Liver (tissue), 9 donors: ENCODE measurements around the gene P2RX7. TPM values are rescaled to one million over a fixed set of nuclear protein-coding genes. Genes with fewer than 3 reads are reported as not detected.
A peak's percentile ranks its signal among the peaks of the same experiment; 100 is the strongest.

Source experiments
- DNase-seq: peaks from one replicate; pipeline ENCODE4 v3.0.0-alpha.2; 2017; ENCODE audit warnings: low spot score
- H3K27ac ChIP-seq, 2 donors: one replicate each; pipeline ENCODE4 v1.7.0; 2013; ENCODE audit warnings: inconsistent platforms in 2 of 2, low read length in 2 of 2, control low read depth in 1 of 2, low read depth in 1 of 2, mild to moderate bottlenecking in 1 of 2
- H3K27me3 ChIP-seq, 4 donors: one replicate each; pipeline versions ENCODE4 v1.6.1 to v1.7.0; 2013; ENCODE audit warnings: low read length in 3 of 4, inconsistent platforms in 1 of 4, mild to moderate bottlenecking in 1 of 4, moderate library complexity in 1 of 4; ENCODE audit not compliant: control insufficient read depth in 4 of 4, insufficient read depth in 4 of 4
- H3K36me3 ChIP-seq, 4 donors: one replicate each; pipeline versions ENCODE4 v1.6.1 to v1.7.0; 2013; ENCODE audit warnings: low read length in 3 of 4, mild to moderate bottlenecking in 3 of 4, low read depth in 1 of 4, moderate library complexity in 1 of 4; ENCODE audit not compliant: control insufficient read depth in 4 of 4, insufficient read depth in 3 of 4
- H3K4me1 ChIP-seq, 4 donors: one replicate each; pipeline versions ENCODE4 v1.6.1 to v1.7.0; 2013; ENCODE audit warnings: low read length in 3 of 4, mild to moderate bottlenecking in 3 of 4, moderate library complexity in 1 of 4; ENCODE audit not compliant: control insufficient read depth in 4 of 4, insufficient read depth in 4 of 4
- H3K4me3 ChIP-seq, 3 donors: one replicate each; pipeline versions ENCODE4 v1.6.1 to v1.7.0; 2013; ENCODE audit warnings: low read length in 3 of 3, control low read depth in 1 of 3, low read depth in 1 of 3, mild to moderate bottlenecking in 1 of 3
- H3K9ac ChIP-seq, 2 donors: one replicate each; pipeline ENCODE4 v1.7.0; 2013; ENCODE audit warnings: low read length in 2 of 2, mild to moderate bottlenecking in 2 of 2, moderate library complexity in 2 of 2, control low read depth in 1 of 2, low read depth in 1 of 2
- H3K9me3 ChIP-seq, 4 donors: one replicate each; pipeline versions ENCODE4 v1.6.1 to v1.7.0; 2013; ENCODE audit warnings: low read length in 3 of 4; ENCODE audit not compliant: control insufficient read depth in 4 of 4
- EGR1 ChIP-seq, 2 donors: IDR thresholded peaks; 2 replicates each; pipeline ENCODE4 v1.6.1; 2016 to 2018; ENCODE audit warnings: antibody characterized with exemption in 2 of 2, low read depth in 2 of 2
- FOXA1 ChIP-seq: IDR thresholded peaks from 2 replicates; pipeline ENCODE4 v1.6.1; 2016; ENCODE audit warnings: antibody characterized with exemption
- FOXA2 ChIP-seq: IDR thresholded peaks from 2 replicates; pipeline ENCODE4 v1.6.1; 2016; ENCODE audit warnings: antibody characterized with exemption
- HNF4A ChIP-seq, 2 donors: conservative IDR thresholded peaks; 2 replicates each; pipeline ENCODE4 v1.6.1; 2016; ENCODE audit warnings: antibody characterized with exemption in 2 of 2, mild to moderate bottlenecking in 2 of 2
- HNF4G ChIP-seq: IDR thresholded peaks from 2 replicates; pipeline ENCODE4 v1.6.1; 2016; ENCODE audit warnings: antibody characterized with exemption
- JUND ChIP-seq, 2 donors: IDR thresholded peaks; 2 replicates each; pipeline ENCODE4 v1.6.1; 2016; ENCODE audit warnings: antibody characterized with exemption in 2 of 2
- RAD21 ChIP-seq, 2 donors: IDR thresholded peaks; 2 replicates each; pipeline ENCODE4 v1.6.1; 2016; ENCODE audit warnings: antibody characterized with exemption in 2 of 2, mild to moderate bottlenecking in 2 of 2
- SP1 ChIP-seq: IDR thresholded peaks from 2 replicates; pipeline ENCODE4 v1.6.1; 2018; ENCODE audit warnings: antibody characterized with exemption, mild to moderate bottlenecking
- TAF1 ChIP-seq: conservative IDR thresholded peaks from 2 replicates; pipeline ENCODE4 v1.6.1; 2016; ENCODE audit warnings: antibody characterized with exemption, mild to moderate bottlenecking
- YY1 ChIP-seq: IDR thresholded peaks from 2 replicates; pipeline ENCODE4 v1.6.1; 2016; ENCODE audit warnings: antibody characterized with exemption, mild to moderate bottlenecking
- WGBS: extraction: QIAGEN DNeasy Blood & Tissue Kit; methylation state at CpG from one replicate; pipeline ENCODE4 v1.1.7; 2013; 5-methylcytosine and 5-hydroxymethylcytosine counted together
- polyA plus RNA-seq, 2 donors: library from polyadenylated mRNA; stranded (reverse) in 1 of 2; unstranded in 1 of 2; fragments of 200-250 nt in 1 of 2; fragments of >200 nt in 1 of 2; fragmentation: Nextera tagmentation in 1 of 2; extraction: Ambion mirVana in 1 of 2; gene quantifications; one replicate each; pipeline versions ENCODE4 v1.2.1 to v1.2.3, GENCODE V29; 2013 to 2015
- total RNA-seq, 2 donors: library from RNA; depleted of rRNA; stranded (reverse); fragments of >200 nt; gene quantifications; one replicate each; pipeline ENCODE4 v1.2.3, GENCODE V29; 2014
- TF ChIP-seq, protein P1 (sequence below): IDR thresholded peaks from 2 replicates; pipeline ENCODE4 v1.6.1; 2016; ENCODE audit warnings: antibody characterized with exemption
- TF ChIP-seq, protein P2 (sequence below): IDR thresholded peaks from 2 replicates; pipeline ENCODE4 v1.6.1; 2016; ENCODE audit warnings: antibody characterized with exemption, mild to moderate bottlenecking
- TF ChIP-seq, protein P3 (sequence below): fragments of 150-350 bp; IDR thresholded peaks from 2 replicates; pipeline ENCODE4 v1.5.1; 2017; ENCODE audit warnings: improper control_type of control experiment, low read depth, low read length; ENCODE audit not compliant: missing input control
- TF ChIP-seq, protein P4 (sequence below): IDR thresholded peaks from 2 replicates; pipeline ENCODE4 v1.6.1; 2016; ENCODE audit warnings: antibody characterized with exemption
- TF ChIP-seq, protein P5 (sequence below): IDR thresholded peaks from 2 replicates; pipeline ENCODE4 v1.6.1; 2016; ENCODE audit warnings: antibody characterized with exemption
- donor health status: healthy.
- donor health status: healthy.
- donor health status: healthy.
- donor health status: healthy.
- donor health status: healthy.

The P2RX7 gene
- total and polyA plus RNA-seq, 4 donors = 1.2 to 3.2 (median 2.2) TPM

DNA sequence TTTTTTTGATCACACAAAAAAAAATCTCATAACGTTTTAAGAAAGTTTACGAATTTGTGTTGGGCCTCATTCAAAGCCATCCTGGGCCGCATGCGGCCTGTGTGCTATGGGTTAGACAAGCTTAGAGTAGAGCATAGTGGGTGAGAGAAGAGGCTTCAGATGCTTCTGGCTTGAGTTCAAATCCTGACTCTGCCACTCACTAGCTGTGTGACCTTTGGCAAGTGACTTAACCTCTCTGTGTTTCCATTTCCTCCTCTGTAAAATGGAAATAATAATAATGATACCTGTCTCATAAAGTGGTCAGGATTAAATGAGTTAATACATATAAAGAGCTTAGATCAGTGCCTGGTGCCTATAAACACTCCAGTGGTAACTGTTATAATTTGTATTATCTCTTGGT is 83.4 kb downstream of the P2RX7 start:
- Histone ChIP-seq H3K27ac (peak overlapping the region; percentile 87 to 98), H3K4me1 (peaks cover 5 to 26% (median 18%) of the 10 kb centered on the region in 4 donors), H3K36me3 (peaks cover 0 to 4% (median under 1%) of the 10 kb centered on the region in 4 donors), H3K9ac (peak overlapping the region in 1 of 2 donors; percentile 21), H3K4me3 (no peak overlapping the region), H3K9me3 (no peaks in the 10 kb centered on the region), H3K27me3 (no peaks in the 10 kb centered on the region)
- TF ChIP-seq, protein P1, sequence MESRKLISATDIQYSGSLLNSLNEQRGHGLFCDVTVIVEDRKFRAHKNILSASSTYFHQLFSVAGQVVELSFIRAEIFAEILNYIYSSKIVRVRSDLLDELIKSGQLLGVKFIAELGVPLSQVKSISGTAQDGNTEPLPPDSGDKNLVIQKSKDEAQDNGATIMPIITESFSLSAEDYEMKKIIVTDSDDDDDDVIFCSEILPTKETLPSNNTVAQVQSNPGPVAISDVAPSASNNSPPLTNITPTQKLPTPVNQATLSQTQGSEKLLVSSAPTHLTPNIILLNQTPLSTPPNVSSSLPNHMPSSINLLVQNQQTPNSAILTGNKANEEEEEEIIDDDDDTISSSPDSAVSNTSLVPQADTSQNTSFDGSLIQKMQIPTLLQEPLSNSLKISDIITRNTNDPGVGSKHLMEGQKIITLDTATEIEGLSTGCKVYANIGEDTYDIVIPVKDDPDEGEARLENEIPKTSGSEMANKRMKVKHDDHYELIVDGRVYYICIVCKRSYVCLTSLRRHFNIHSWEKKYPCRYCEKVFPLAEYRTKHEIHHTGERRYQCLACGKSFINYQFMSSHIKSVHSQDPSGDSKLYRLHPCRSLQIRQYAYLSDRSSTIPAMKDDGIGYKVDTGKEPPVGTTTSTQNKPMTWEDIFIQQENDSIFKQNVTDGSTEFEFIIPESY = no peak
- TF ChIP-seq, protein P2, sequence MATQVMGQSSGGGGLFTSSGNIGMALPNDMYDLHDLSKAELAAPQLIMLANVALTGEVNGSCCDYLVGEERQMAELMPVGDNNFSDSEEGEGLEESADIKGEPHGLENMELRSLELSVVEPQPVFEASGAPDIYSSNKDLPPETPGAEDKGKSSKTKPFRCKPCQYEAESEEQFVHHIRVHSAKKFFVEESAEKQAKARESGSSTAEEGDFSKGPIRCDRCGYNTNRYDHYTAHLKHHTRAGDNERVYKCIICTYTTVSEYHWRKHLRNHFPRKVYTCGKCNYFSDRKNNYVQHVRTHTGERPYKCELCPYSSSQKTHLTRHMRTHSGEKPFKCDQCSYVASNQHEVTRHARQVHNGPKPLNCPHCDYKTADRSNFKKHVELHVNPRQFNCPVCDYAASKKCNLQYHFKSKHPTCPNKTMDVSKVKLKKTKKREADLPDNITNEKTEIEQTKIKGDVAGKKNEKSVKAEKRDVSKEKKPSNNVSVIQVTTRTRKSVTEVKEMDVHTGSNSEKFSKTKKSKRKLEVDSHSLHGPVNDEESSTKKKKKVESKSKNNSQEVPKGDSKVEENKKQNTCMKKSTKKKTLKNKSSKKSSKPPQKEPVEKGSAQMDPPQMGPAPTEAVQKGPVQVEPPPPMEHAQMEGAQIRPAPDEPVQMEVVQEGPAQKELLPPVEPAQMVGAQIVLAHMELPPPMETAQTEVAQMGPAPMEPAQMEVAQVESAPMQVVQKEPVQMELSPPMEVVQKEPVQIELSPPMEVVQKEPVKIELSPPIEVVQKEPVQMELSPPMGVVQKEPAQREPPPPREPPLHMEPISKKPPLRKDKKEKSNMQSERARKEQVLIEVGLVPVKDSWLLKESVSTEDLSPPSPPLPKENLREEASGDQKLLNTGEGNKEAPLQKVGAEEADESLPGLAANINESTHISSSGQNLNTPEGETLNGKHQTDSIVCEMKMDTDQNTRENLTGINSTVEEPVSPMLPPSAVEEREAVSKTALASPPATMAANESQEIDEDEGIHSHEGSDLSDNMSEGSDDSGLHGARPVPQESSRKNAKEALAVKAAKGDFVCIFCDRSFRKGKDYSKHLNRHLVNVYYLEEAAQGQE = no peak
- TF ChIP-seq TAF1 (no peak), RAD21 (IDR thresholded peaks at IDR 0.05) (no peak), YY1 (no peak), FOXA2 (no peak)
- TF ChIP-seq, protein P3, sequence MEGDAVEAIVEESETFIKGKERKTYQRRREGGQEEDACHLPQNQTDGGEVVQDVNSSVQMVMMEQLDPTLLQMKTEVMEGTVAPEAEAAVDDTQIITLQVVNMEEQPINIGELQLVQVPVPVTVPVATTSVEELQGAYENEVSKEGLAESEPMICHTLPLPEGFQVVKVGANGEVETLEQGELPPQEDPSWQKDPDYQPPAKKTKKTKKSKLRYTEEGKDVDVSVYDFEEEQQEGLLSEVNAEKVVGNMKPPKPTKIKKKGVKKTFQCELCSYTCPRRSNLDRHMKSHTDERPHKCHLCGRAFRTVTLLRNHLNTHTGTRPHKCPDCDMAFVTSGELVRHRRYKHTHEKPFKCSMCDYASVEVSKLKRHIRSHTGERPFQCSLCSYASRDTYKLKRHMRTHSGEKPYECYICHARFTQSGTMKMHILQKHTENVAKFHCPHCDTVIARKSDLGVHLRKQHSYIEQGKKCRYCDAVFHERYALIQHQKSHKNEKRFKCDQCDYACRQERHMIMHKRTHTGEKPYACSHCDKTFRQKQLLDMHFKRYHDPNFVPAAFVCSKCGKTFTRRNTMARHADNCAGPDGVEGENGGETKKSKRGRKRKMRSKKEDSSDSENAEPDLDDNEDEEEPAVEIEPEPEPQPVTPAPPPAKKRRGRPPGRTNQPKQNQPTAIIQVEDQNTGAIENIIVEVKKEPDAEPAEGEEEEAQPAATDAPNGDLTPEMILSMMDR = no peak
- TF ChIP-seq, protein P4, sequence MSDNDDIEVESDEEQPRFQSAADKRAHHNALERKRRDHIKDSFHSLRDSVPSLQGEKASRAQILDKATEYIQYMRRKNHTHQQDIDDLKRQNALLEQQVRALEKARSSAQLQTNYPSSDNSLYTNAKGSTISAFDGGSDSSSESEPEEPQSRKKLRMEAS = no peak
- WGBS = 94% methylated on average over 4 of the region's 4 CpGs
- DNase-seq = no peak

DNA sequence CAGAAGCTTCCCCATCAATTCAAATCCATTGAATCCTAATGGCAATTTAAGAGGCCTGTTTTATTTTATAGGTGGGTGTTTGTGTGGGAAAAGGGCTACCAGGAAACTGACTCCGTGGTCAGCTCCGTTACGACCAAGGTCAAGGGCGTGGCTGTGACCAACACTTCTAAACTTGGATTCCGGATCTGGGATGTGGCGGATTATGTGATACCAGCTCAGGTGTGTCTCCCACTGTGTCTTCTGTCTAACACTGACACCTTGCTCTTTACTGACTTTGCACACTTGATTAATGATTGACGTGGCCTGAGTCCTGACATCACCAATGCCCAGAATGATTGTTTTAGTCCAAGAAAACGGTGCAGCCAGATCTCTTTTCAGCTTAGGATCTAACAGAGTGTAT is 84.4 kb downstream of the P2RX7 start:
- Histone ChIP-seq H3K4me3 (no peak overlapping the region), H3K36me3 (peaks cover 2 to 4% (median 2%) of the 10 kb centered on the region in 4 donors), H3K4me1 (peaks cover 5 to 26% (median 18%) of the 10 kb centered on the region in 4 donors), H3K27me3 (no peaks in the 10 kb centered on the region), H3K9me3 (no peaks in the 10 kb centered on the region), H3K27ac (peak overlapping the region; percentile 75 to 98), H3K9ac (peak overlapping the region in 1 of 2 donors; percentile 73)
- no peak for DNase-seq
- 39% methylated on average over 8 of the region's 8 CpGs for WGBS
- TF ChIP-seq EGR1 (IDR thresholded peaks at IDR 0.05; ENCODE audit: low read depth in 2 of 2) = no peak
- peak in 1 of 2 donors; percentile 5 for TF ChIP-seq RAD21 (IDR thresholded peaks at IDR 0.05)
- TF ChIP-seq FOXA2 = no peak
- peak in 1 of 2 donors; percentile 42 for TF ChIP-seq HNF4A (conservative IDR thresholded peaks at IDR 0.05)
- TF ChIP-seq, protein P5, sequence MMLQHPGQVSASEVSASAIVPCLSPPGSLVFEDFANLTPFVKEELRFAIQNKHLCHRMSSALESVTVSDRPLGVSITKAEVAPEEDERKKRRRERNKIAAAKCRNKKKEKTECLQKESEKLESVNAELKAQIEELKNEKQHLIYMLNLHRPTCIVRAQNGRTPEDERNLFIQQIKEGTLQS = no peak
- TF ChIP-seq, protein P1 = no peak
- TF ChIP-seq YY1 = no peak
- TF ChIP-seq HNF4G = no peak
- TF ChIP-seq SP1 = peak; percentile 37
- no peak for TF ChIP-seq FOXA1
- TF ChIP-seq, protein P2 = no peak
- TF ChIP-seq, protein P3 = no peak
- TF ChIP-seq JUND (IDR thresholded peaks at IDR 0.05) = no peak
